Transverse colon (tissue), 4 donors: Measurements from ENCODE around the gene UGT2B7.

Experiments
- EP300 ChIP-seq: sonication (generic); formaldehyde crosslinking; IDR thresholded peaks from one replicate; pipeline ENCODE4 v1.6.1; 2017; ENCODE audit warnings: antibody characterized with exemption, low read depth
- POLR2A ChIP-seq: fragments of 450-650 bp; IDR thresholded peaks from one replicate; pipeline ENCODE4 v1.6.1; 2016; ENCODE audit warnings: antibody characterized with exemption, mild to moderate bottlenecking, moderate library complexity
- POLR2AphosphoS5 ChIP-seq, 3 donors: sonication (generic); formaldehyde crosslinking; IDR thresholded peaks; one replicate each; pipeline ENCODE4 v1.6.1; 2016; ENCODE audit warnings: antibody characterized with exemption in 3 of 3
- TF ChIP-seq, protein P1 (sequence below), 5 experiments: fragments of 200-600 bp in 3 of 5; fragments of 450-650 bp in 2 of 5; sonication (generic) in 3 of 5; IDR thresholded peaks; 1 replicate in 2 of 5; 2 replicates in 3 of 5; pipeline ENCODE4 v1.5.1; 2016 to 2017; ENCODE audit warnings: antibody characterized with exemption in 5 of 5, inconsistent platforms in 3 of 5, mild to moderate bottlenecking in 2 of 5, moderate library complexity in 1 of 5

DNA sequence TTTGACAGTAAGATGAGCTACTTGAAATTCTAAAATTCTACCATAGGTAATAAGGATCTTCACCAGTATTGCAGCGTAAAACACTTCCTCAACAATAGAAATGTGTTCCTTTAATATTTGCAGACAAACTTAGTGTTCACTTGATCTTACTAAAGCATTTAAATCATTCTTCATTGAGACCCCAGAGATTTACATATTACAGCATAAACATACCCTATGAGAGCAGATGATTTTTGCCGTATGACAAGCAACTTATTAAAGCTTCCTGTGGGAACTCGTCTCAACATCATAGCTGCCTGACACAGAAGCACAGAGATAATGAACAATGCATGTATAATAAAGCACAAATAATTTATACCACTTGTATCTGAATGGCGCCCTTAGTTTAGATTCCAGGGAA lies 3.6 kb downstream of the UGT2B7 start:
- TF ChIP-seq, protein P1, sequence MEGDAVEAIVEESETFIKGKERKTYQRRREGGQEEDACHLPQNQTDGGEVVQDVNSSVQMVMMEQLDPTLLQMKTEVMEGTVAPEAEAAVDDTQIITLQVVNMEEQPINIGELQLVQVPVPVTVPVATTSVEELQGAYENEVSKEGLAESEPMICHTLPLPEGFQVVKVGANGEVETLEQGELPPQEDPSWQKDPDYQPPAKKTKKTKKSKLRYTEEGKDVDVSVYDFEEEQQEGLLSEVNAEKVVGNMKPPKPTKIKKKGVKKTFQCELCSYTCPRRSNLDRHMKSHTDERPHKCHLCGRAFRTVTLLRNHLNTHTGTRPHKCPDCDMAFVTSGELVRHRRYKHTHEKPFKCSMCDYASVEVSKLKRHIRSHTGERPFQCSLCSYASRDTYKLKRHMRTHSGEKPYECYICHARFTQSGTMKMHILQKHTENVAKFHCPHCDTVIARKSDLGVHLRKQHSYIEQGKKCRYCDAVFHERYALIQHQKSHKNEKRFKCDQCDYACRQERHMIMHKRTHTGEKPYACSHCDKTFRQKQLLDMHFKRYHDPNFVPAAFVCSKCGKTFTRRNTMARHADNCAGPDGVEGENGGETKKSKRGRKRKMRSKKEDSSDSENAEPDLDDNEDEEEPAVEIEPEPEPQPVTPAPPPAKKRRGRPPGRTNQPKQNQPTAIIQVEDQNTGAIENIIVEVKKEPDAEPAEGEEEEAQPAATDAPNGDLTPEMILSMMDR (IDR thresholded peaks at IDR 0.05) = no peak
- TF ChIP-seq POLR2A (no peak), POLR2AphosphoS5 (IDR thresholded peaks at IDR 0.05) (no peak), EP300 (no peak)
